Transverse colon (tissue), 4 donors: Measurements from ENCODE around the gene PALLD. TPM values are rescaled to one million over a fixed set of nuclear protein-coding genes. Genes with fewer than 3 reads are reported as not detected.

Experiments used
- DNase-seq: peaks from one replicate; pipeline ENCODE4 v3.0.0-alpha.2; 2019
- H3K27ac ChIP-seq, 4 donors: fragments of 200-600 bp; sonication (generic); 2 replicates each; pipeline ENCODE4 v1.5.1; 2016 to 2018; ENCODE audit warnings: inconsistent platforms in 4 of 4
- H3K27me3 ChIP-seq: fragments of 200-600 bp; sonication (generic); 2 replicates; pipeline ENCODE4 v1.5.1; 2017; ENCODE audit warnings: inconsistent platforms
- H3K36me3 ChIP-seq, 4 donors: fragments of 200-600 bp; sonication (generic); 2 replicates each; pipeline ENCODE4 v1.5.1; 2017 to 2019; ENCODE audit warnings: inconsistent platforms in 4 of 4
- H3K4me1 ChIP-seq, 4 donors: fragments of 200-600 bp; sonication (generic); 2 replicates each; pipeline ENCODE4 v1.5.1; 2017 to 2020; ENCODE audit warnings: inconsistent platforms in 4 of 4
- H3K4me3 ChIP-seq, 4 donors: fragments of 200-600 bp; sonication (generic); 1 replicate in 1 of 4; 2 replicates in 3 of 4; pipeline versions ENCODE4 v1.5.1 to v1.6.1; 2017 to 2019; ENCODE audit warnings: inconsistent platforms in 4 of 4
- H3K9me3 ChIP-seq, 2 donors: fragments of 200-600 bp; sonication (generic); 2 replicates each; pipeline ENCODE4 v1.5.1; 2017 to 2019; ENCODE audit warnings: inconsistent platforms in 2 of 2
- EP300 ChIP-seq: sonication (generic); formaldehyde crosslinking; IDR thresholded peaks from one replicate; pipeline ENCODE4 v1.6.1; 2017; ENCODE audit warnings: antibody characterized with exemption, low read depth
- POLR2A ChIP-seq: fragments of 450-650 bp; IDR thresholded peaks from one replicate; pipeline ENCODE4 v1.6.1; 2016; ENCODE audit warnings: antibody characterized with exemption, mild to moderate bottlenecking, moderate library complexity
- POLR2AphosphoS5 ChIP-seq, 3 donors: sonication (generic); formaldehyde crosslinking; IDR thresholded peaks; one replicate each; pipeline ENCODE4 v1.6.1; 2016; ENCODE audit warnings: antibody characterized with exemption in 3 of 3
- WGBS, 2 donors: methylation state at CpG; one replicate each; pipeline ENCODE4 v1.1.5; 2018; ENCODE audit warnings: low coverage in 1 of 2; 5-methylcytosine and 5-hydroxymethylcytosine counted together
- in situ Hi-C, 4 donors: fragments of 200-750 bp; cut with MboI; loops; one replicate each; pipeline versions ENCODE4 v1.15.0 to v1.15.1; 2017; ENCODE audit warnings: low sequenced_read_pairs in 3 of 4, low pct_ligation_motif_present in 1 of 4, low pct_unique_long_range_greater_than_20kb in 1 of 4
- intact Hi-C: fragments of 100-400 bp; cut with DNase I; formaldehyde crosslinking; loops from one replicate; pipeline ENCODE4 v1.15.1; 2023; ENCODE audit warnings: low total_unique reads
- total RNA-seq, 4 donors: library from RNA; depleted of rRNA; stranded (reverse); fragments of >200 nt; gene quantifications; one replicate each; pipeline ENCODE4 v1.1.0, GENCODE V29; 2016
- TF ChIP-seq, protein P1 (sequence below), 5 experiments: fragments of 200-600 bp in 3 of 5; fragments of 450-650 bp in 2 of 5; sonication (generic) in 3 of 5; IDR thresholded peaks; 1 replicate in 2 of 5; 2 replicates in 3 of 5; pipeline ENCODE4 v1.5.1; 2016 to 2017; ENCODE audit warnings: antibody characterized with exemption in 5 of 5, inconsistent platforms in 3 of 5, mild to moderate bottlenecking in 2 of 5, moderate library complexity in 1 of 5

Gene PALLD
- total RNA-seq, 4 donors from 2014 or later, result 230 to 309 (median 278) TPM

DNA sequence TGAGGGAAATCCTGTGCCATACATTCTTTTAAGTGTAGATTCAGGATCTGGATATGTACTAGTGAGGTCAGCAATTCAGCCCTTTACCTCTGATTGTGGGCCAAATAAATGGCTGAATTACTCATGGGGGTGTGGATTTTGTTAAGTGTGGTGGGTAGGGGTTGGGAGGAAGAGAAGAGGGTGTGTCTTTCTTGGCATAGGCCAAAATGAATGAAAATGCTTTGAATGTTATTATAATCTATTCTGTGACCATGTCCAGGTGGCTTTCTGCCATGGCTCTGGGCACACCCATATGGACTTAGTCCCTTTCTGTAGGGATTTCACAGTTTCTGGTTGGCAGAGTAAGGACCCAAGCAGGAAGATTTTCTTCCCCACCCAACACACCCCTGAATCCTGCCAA lies 268.9 kb downstream of the PALLD start:
- peak; percentile 69 for DNase-seq

DNA sequence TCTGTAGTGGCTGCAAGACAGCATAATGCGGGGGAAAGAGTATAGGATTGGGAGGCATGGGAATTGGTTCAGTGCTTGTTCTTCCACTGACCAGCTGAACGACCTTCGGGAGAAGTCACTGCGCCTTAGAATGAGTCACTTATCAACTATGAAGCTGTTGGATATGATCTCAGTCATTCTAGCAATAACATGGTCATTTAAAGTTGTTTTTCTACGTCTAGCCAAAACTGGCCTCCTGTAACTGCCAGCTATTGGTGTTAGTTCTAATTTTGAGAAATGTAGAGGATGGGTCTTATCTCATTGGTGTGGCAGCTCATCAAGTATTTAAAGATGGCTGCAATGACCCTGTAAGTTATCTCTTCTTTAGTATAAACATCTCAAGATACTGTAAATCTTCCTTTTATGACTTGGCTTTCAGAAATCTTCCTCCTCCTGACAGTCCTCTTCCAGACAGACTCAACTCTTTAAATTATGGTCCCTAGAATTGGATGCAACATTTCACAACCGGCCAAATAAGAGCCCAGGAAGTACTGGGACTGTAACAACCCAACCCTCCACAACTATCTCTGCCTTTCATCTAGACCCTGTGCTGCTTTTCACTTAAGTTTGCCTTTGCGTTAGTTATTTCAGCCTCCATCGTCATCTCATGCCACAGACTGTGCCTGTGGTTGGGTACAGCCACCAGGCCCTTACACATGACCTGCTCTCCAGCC lies 269.9 kb downstream of the PALLD start:
- WGBS, 2 donors, result 50 to 64% methylated on average over 8 of the region's 8 CpGs
- DNase-seq, result no peak
- Histone ChIP-seq H3K4me1 (peaks cover 0 to 58% (median 21%) of the 10 kb centered on the region in 4 donors), H3K36me3 (no peaks in the 10 kb centered on the region), H3K4me3 (no peak overlapping the region), H3K9me3 (no peaks in the 10 kb centered on the region), H3K27me3 (no peaks in the 10 kb centered on the region), H3K27ac (peak overlapping the region; percentile 72 to 80 (median 79))
- TF ChIP-seq POLR2AphosphoS5 (IDR thresholded peaks at IDR 0.05), result peak in 2 of 3 donors; percentile 27 to 42
- TF ChIP-seq, protein P1, sequence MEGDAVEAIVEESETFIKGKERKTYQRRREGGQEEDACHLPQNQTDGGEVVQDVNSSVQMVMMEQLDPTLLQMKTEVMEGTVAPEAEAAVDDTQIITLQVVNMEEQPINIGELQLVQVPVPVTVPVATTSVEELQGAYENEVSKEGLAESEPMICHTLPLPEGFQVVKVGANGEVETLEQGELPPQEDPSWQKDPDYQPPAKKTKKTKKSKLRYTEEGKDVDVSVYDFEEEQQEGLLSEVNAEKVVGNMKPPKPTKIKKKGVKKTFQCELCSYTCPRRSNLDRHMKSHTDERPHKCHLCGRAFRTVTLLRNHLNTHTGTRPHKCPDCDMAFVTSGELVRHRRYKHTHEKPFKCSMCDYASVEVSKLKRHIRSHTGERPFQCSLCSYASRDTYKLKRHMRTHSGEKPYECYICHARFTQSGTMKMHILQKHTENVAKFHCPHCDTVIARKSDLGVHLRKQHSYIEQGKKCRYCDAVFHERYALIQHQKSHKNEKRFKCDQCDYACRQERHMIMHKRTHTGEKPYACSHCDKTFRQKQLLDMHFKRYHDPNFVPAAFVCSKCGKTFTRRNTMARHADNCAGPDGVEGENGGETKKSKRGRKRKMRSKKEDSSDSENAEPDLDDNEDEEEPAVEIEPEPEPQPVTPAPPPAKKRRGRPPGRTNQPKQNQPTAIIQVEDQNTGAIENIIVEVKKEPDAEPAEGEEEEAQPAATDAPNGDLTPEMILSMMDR (IDR thresholded peaks at IDR 0.05), result no peak
- intact Hi-C loops (no loop called here), in situ Hi-C loops (no loop called here)

More for the DNA sequence above, 268.9 kb downstream of the PALLD start:
- intact Hi-C loops, result no loop called here
- peak overlapping the region; percentile 72 to 80 (median 79) for H3K27ac ChIP-seq
- no peaks in the 10 kb centered on the region for H3K36me3 ChIP-seq
- in situ Hi-C loops, result no loop called here
- no peak overlapping the region for H3K4me3 ChIP-seq
- TF ChIP-seq POLR2AphosphoS5 (IDR thresholded peaks at IDR 0.05), result no peak
- TF ChIP-seq, protein P1 (IDR thresholded peaks at IDR 0.05), result no peak
- no peak for TF ChIP-seq EP300
- no peak for TF ChIP-seq POLR2A
- H3K4me1 ChIP-seq, result peaks cover 0 to 58% (median 21%) of the 10 kb centered on the region in 4 donors
- no peaks in the 10 kb centered on the region for H3K27me3 ChIP-seq
- H3K9me3 ChIP-seq, result no peaks in the 10 kb centered on the region

DNA sequence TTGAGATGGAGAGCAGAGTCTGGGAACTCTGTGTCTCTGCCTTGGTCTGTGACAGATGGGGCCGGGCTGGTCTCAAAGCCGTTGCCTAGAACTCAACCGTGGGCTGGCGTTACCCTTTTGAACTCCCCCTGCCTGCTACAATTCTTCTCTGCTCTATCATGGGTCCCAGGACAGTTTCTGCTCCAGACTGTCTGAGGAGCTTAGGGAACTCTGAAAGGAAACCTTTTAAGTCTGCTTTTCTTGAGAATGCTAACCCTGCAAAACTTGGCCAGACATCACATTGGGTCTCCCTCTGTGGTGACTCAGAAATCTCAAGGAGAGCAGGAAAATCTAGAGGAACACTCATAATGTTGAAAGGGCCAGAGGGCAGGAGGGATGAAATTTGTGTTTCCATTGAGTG lies 272.6 kb downstream of the PALLD start:
- no peaks in the 10 kb centered on the region for H3K9me3 ChIP-seq
- H3K27me3 ChIP-seq, result no peaks in the 10 kb centered on the region
- peaks cover 0 to 73% (median 21%) of the 10 kb centered on the region in 4 donors for H3K4me1 ChIP-seq
- H3K4me3 ChIP-seq, result no peak overlapping the region
- intact Hi-C loops, result no loop called here
- no peaks in the 10 kb centered on the region for H3K36me3 ChIP-seq
- peak overlapping the region in 3 of 4 donors; percentile 0 to 48 (median 47) for H3K27ac ChIP-seq
- TF ChIP-seq EP300 (no peak), POLR2A (no peak), POLR2AphosphoS5 (IDR thresholded peaks at IDR 0.05) (no peak)
- TF ChIP-seq, protein P1 (IDR thresholded peaks at IDR 0.05), result no peak
- in situ Hi-C loops, result no loop called here
- DNase-seq, result no peak
- WGBS, 2 donors, result 67 to 70% methylated on average over 4 of the region's 4 CpGs

DNA sequence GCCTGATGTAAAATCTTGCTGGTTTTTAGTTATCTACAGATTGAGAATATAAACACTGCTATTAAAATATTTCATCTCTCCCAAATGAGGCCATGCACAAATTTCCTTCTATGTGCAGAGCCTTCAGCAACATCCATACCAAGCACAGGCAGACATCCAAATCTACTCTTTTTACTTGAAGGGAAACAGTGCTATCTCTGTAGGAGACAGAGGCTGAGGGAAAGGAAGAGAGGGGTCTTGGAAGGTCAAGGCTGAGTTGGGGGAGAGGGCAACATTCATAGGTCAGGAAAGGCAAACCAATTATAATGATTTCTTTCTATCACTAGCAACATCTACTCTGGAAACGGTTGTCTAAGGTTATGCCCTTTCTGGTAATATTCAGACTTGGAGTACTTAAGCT lies 273.0 kb downstream of the PALLD start:
- intact Hi-C loops (no loop called here), in situ Hi-C loops (no loop called here)
- Histone ChIP-seq H3K36me3 (no peaks in the 10 kb centered on the region), H3K27ac (peak overlapping the region in 3 of 4 donors; percentile 0 to 48 (median 47)), H3K4me3 (no peak overlapping the region), H3K27me3 (no peaks in the 10 kb centered on the region), H3K9me3 (no peaks in the 10 kb centered on the region), H3K4me1 (peaks cover 0 to 71% (median 21%) of the 10 kb centered on the region in 4 donors)
- 63% methylated on average over 1 of the region's 1 CpG for WGBS, 2 donors
- no peak for DNase-seq
- no peak for TF ChIP-seq EP300
- no peak for TF ChIP-seq POLR2AphosphoS5 (IDR thresholded peaks at IDR 0.05)
- TF ChIP-seq POLR2A, result no peak
- TF ChIP-seq, protein P1 (IDR thresholded peaks at IDR 0.05), result no peak
